ENCODE data around the gene SLC24A3. TPM values are rescaled to one million over a fixed set of nuclear protein-coding genes. Genes with fewer than 3 reads are reported as not detected.

SLC24A3 gene
- total and polyA plus RNA-seq, 9 donors = 4.8 to 40.5 (median 18.6) TPM

DNA sequence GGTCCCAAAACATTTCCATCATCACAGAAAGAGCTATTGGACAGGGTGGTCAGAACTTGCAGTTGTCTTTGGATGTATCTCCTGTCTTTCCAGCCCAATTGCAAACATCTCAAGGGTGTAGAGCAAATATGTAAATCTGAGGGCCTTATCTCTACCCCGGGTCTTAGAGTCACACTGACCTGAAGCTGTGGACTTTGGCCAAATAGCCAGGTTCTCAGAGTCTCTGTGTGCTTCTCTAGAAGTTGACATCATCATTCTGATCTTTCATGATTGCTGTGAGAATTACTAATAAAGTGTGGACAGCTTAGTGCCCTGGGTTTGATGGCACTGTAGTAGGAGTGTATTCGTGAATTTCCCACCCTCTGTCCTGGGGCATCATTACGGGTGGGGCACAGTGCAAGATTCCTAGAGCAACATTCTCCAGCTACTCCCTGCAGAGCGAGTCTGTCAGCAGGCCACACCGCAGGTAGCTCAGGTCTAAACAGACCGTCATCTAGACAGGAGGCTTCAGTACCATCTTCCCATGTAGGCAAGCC lies 71.1 kb downstream of the SLC24A3 start:
- intact Hi-C loops (cut with DNase I) = no loop called here
- 75 to 85% (median 77%) methylated on average over 6 of the region's 6 CpGs for WGBS, 3 donors
- peak overlapping the region in 1 of 2 donors; percentile 55 for H3K27ac ChIP-seq

GRCh38 chr20:19284400-19285178 lies 72.1 kb downstream of the SLC24A3 start:
- no peak overlapping the region for H3K4me3 ChIP-seq
- intact Hi-C loops (cut with DNase I) = no loop called here
- H3K27ac ChIP-seq = peak overlapping the region; percentile 47 to 55
- WGBS, 3 donors = 36 to 43% (median 38%) methylated on average over 3 of the region's 3 CpGs
- no peaks in the 10 kb centered on the region for H3K36me3 ChIP-seq
- no peak for DNase-seq
- H3K27me3 ChIP-seq = no peaks in the 10 kb centered on the region
- H3K4me1 ChIP-seq (ENCODE audit: insufficient read depth) = peaks cover 21% of the 10 kb centered on the region
- no peak for TF ChIP-seq CTCF (IDR thresholded peaks at IDR 0.05)
- H3K9me3 ChIP-seq = no peaks in the 10 kb centered on the region

More for the DNA sequence above, 71.1 kb downstream of the SLC24A3 start:
- Histone ChIP-seq H3K36me3 (no peaks in the 10 kb centered on the region), H3K4me3 (no peak overlapping the region), H3K4me1 (ENCODE audit: insufficient read depth) (peaks cover 22% of the 10 kb centered on the region), H3K9me3 (no peaks in the 10 kb centered on the region), H3K27me3 (no peaks in the 10 kb centered on the region)
- TF ChIP-seq POLR2A (IDR thresholded peaks at IDR 0.05) (no peak), EP300 (IDR thresholded peaks at IDR 0.05) (no peak), CTCF (IDR thresholded peaks at IDR 0.05) (no peak)
- DNase-seq = no peak

DNA sequence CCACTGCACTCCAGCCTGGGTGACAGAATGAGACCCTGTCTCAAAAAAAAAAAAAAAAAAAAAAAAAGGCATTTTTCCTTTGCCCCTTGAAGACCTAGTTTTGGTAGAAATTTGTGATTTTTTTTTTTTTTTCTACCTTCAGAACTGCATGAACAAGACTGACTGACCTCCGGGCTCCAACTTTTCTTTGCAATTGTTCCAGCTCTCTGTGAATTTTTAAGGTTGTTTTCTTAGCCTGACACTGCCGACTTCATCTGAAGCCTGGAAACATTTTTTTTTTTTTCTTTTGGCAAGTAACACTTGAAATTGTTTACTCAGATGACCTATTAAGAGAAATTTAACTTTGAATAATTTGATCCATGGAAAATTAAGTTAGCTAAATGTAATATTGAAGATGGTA lies 73.0 kb downstream of the SLC24A3 start:
- Histone ChIP-seq H3K27me3 (no peaks in the 10 kb centered on the region), H3K4me1 (ENCODE audit: insufficient read depth) (peaks cover 21% of the 10 kb centered on the region), H3K27ac (peak overlapping the region; percentile 57 to 81), H3K9me3 (no peaks in the 10 kb centered on the region), H3K36me3 (no peaks in the 10 kb centered on the region), H3K4me3 (no peak overlapping the region)
- TF ChIP-seq POLR2A (IDR thresholded peaks at IDR 0.05) (no peak), EP300 (IDR thresholded peaks at IDR 0.05) (no peak), CTCF (IDR thresholded peaks at IDR 0.05) (no peak)
- WGBS, 3 donors = 5 to 9% (median 5%) methylated on average over 2 of the region's 2 CpGs
- DNase-seq = no peak
- intact Hi-C loops (cut with DNase I) = no loop called here

DNA sequence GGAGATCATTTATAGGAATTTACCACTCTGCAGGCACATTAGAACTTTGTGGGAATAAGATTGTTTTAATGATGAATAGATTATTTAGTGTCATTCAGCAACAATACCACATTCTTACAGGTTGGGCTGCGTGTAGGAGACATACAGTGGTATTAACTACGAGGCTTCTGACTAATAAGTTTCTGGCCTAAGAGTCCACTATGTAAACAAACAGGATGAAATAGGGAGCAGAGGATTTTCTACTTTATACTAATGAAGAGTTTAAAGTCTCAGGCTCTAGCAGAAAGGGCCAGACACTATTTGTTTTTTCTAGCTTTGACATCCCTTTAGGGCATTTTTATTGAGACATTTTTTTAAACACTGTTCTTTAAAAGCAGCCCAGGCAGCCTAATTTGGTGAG lies 75.6 kb downstream of the SLC24A3 start:
- no peak for DNase-seq
- no peaks in the 10 kb centered on the region for H3K9me3 ChIP-seq
- intact Hi-C loops (cut with DNase I) = no loop called here
- H3K27me3 ChIP-seq = no peaks in the 10 kb centered on the region
- WGBS, 3 donors = 32 to 37% (median 32%) methylated on average over 2 of the region's 2 CpGs
- no peak for TF ChIP-seq CTCF (IDR thresholded peaks at IDR 0.05)
- TF ChIP-seq POLR2A (IDR thresholded peaks at IDR 0.05) = no peak
- no peak for TF ChIP-seq EP300 (IDR thresholded peaks at IDR 0.05)
- no peaks in the 10 kb centered on the region for H3K36me3 ChIP-seq
- peak overlapping the region in 1 of 2 donors; percentile 59 for H3K27ac ChIP-seq
- no peak overlapping the region for H3K4me3 ChIP-seq
- H3K4me1 ChIP-seq (ENCODE audit: insufficient read depth) = peaks cover 26% of the 10 kb centered on the region
